LoVo (cell line): ENCODE results near the gene MFAP2.
"Not testable (repeated sequence)": the region's sequence is repeated elsewhere in the genome, so short reads cannot be mapped to it uniquely, and the experiment has no call there.

ENCODE experiments used
- DNase-seq: peaks from one replicate; pipeline ENCODE4 v3.0.0-alpha.2; 2016; ENCODE audit warnings: low spot score

Gene MFAP2

GRCh38 chr1:16979475-16980327 lies 719 bp downstream of the MFAP2 start:
- DNase-seq = no peak

GRCh38 chr1:16978567-16979474 lies 1.6 kb downstream of the MFAP2 start:
- no peak for DNase-seq

- DNase-seq = no peak
These were observed 2.3 kb downstream of the MFAP2 start for GRCh38 chr1:16978139-16978538.

- DNase-seq = no peak
These were observed 3.0 kb downstream of the MFAP2 start for GRCh38 chr1:16977377-16977776.

GRCh38 chr1:16976966-16977365 lies 3.5 kb downstream of the MFAP2 start:
- DNase-seq = no peak

DNA sequence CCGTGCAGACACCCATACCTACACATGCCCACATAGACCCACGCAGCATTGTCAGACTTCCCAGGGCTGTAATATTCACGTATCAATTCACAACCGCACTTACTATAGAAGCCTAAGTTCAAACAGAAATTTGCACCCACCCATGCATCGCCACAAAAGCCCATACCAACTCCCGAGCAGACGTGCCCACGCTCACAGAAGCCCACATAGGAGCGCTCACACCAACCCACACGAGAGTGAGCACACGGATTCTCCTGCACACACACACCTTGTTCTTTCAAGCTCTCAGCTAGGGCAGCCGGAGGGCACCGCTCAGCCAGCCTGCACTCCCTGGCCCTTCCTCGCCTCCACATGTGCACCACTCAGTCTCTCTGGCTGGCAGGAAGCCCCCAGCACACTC lies 4.6 kb downstream of the MFAP2 start:
- no peak for DNase-seq

- no peak for DNase-seq
These were observed 5.2 kb downstream of the MFAP2 start for GRCh38 chr1:16975211-16975610.

GRCh38 chr1:16973215-16973614 lies 7.2 kb downstream of the MFAP2 start:
- no peak for DNase-seq

DNA sequence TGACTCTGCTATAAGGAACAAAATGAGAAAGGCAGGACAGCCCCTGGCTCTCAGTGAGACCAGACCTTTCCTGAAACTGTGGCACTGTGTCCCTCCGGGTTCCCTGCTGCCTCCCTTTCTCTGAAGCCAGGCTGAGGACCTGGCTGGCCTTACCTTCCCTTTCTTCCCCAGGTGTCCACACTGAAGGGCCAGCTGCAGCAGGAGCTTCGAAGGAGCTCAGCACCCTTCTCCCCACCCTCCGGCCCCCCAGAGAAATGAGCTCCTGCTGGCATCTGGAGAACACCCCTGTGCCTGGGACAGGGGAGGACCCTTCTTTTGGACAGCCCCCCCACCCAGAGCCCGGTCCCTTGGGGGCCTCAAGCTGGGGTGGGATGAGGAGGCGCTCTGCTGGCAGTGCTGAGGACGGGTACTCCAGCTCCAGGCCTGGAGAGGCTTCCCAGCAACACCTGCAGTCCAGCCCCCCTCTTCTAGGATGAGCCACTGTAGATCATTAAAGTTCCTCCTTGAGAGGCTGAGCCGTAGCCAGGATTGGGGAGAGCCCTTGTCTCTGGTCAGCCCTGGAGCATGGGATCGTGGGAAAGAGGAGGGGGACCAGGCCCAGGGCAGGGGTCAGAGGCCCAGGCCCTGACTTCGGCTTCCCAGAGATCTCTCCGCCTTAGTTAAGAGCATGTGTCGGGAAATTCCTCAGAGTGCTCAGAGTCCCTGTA lies 8.1 kb downstream of the MFAP2 start:
- DNase-seq = no peak

DNA sequence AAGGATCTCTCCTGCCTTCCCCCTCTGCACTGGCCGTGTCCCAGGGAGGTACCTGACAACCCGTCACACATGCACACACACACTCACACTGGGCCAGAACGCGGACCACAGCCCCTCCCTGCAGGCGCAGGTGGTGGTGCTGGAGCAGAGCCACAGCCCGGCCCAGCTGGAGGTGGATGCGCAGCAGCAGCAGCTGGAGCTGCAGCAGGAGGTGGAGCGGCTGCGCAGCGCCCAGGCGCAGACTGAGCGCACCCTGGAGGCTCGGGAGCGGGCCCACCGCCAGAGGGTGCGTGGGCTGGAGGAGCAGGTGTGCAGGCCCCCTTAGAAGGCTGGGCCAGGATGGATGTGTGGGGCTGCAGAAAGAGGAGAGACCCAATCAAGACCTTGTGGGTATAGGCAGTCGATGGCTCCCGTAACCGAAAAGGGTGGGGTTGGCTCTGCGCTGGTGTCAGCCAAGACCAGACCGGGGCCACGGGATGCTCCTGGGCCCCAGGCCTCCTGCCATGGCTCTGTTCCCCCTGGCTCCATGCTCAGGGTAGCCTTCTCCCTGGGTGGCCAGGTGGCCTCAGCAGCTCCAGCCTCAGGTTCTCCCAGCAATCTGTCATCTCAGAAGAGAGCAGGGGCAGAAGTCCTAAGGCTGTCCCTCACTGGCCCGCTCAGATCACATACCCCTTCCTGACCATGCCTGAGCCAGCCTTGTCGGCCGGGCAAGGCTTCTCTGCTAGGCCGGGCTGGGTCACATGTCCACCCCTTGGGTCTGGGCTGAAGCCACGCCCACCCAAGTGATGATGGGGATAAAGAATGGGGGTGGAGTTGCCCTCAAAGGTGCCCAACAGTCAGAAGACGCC lies 8.9 kb downstream of the MFAP2 start:
- DNase-seq = no peak

DNA sequence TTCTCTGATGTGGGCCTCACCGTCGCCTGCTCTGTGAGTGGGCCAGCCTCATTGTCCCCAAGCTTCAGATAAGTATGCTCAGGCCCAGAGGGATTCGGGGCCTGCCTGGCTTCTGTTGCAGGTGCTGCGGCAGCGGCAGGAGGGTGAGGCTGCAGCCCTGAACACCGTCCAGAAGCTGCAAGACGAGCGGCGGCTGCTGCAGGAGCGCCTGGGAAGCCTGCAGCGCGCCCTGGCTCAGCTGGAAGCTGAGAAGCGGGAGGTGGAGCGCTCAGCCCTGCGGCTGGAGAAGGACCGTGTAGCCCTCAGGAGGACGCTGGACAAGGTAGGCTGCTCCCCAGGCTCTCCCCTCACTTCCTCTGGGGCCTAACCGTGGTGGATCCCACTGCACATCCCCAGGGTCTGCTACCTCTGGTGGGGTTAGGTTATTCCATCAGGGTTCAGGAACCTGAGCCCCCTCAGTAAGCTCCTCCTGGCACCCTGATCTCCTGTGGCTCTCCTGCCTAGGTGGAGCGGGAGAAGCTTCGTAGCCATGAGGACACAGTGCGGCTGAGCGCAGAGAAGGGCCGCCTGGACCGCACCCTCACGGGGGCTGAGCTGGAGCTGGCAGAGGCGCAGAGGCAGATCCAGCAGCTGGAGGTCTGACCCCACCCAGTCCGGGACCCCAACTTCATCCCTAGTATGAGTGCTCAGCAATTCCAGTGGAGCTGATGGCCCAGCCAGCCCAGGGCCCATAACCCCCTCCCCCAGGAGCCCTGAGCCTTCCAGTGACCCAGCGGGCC lies 10.1 kb downstream of the MFAP2 start:
- no peak for DNase-seq

DNA sequence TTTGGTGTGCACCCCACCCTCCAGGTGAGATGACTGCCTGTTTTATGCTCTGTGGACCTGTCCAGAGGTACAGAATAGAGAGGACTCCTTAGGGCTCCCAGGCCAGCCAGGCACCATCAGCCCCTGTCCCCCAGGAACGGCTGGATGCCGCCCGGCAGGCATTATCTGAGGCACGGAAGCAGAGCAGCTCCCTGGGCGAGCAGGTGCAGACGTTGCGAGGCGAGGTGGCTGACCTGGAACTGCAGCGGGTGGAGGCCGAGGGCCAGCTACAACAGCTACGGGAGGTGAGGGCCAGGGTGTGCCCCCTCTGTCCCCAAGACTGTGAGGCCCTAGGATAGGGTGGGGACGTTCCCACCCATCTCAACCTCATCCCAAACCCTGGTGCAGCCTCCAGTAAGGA lies 10.8 kb downstream of the MFAP2 start:
- DNase-seq = no peak

GRCh38 chr1:16969057-16969611 lies 11.3 kb downstream of the MFAP2 start:
- no peak for DNase-seq

GRCh38 chr1:16968372-16968771 lies 12.0 kb downstream of the MFAP2 start:
- no peak for DNase-seq

DNA sequence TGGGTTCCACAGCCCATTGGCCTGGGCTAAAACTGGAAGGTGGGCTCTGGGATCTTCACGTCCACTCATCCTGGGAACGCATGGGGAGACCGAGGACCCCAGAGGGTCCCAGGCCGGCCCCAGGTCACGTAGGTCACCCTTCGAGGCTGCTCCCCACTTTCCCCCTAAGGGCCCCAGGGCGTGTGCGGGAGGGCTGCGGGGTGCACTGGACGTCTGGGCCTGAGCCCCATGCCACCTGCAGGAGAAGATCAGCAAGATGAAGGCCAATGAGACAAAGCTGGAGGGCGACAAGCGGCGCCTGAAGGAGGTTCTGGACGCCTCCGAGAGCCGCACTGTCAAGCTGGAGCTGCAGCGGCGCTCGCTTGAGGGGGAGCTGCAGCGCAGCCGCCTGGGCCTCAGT lies 12.5 kb downstream of the MFAP2 start:
- DNase-seq = no peak

DNA sequence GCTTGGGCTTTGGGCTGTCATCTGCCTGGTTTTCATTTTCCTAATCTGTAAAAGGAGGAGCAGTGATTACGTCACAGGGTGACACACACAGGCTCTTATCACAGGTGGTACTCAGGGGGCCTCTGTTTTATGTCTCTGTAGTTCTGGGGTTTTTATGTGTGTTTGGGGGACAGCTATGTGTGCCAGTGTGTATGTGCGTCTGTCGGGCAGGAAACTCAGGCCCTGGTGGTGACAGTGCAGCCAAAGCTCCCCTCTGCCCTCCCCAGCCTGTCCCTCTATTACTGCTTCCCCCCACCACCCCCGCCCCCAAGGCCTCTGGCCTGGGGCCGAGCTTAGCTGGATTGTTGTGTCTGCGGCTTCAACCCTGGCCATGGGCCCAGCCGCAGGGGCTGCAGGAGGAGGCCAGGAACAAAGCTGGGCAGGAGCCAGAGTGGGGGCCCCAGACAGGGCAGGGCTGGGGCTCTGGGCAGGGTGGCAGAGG lies 13.3 kb downstream of the MFAP2 start:
- no peak for DNase-seq

DNA sequence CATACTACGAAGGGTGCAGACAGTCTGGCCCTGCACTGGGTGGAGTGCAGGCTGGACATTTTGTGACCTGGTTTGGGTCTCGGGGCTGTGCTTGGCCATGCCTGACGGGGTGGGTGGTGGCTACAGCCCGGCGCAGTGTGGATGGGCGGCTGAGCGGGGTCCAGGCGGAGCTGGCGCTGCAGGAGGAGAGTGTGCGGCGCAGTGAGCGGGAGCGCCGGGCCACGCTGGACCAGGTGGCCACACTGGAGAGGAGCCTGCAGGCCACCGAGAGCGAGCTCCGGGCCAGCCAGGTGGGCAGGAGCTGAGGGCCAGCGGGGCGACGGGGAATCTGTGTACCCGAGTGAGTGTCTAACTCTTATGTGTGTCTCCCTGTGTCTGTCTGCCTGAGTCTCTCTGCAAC lies 14.1 kb downstream of the MFAP2 start:
- no peak for DNase-seq

GRCh38 chr1:16965486-16966067 lies 14.8 kb downstream of the MFAP2 start:
- DNase-seq = no peak

GRCh38 chr1:16964169-16964568 lies 16.3 kb downstream of the MFAP2 start:
- DNase-seq = not testable (repeated sequence)
